Osteoblast (primary cell): ENCODE data around the gene HPD. TPM values are rescaled to one million over a fixed set of nuclear protein-coding genes. Genes with fewer than 3 reads are reported as not detected.
A peak's percentile ranks its signal among the peaks of the same experiment; 100 is the strongest.

Experiments
- DNase-seq: peaks from one replicate; pipeline ENCODE4 v3.0.0; 2011; ENCODE audit warnings: low spot score, mixed read lengths; ENCODE audit not compliant: insufficient read length; ENCODE audit errors: missing footprints
- H2AFZ ChIP-seq: 2 replicates; pipeline ENCODE4 v1.6.0; 2011; ENCODE audit warnings: mild to moderate bottlenecking, low read length
- H3K27ac ChIP-seq: 2 replicates; pipeline ENCODE4 v1.5.1; 2011; ENCODE audit warnings: mild to moderate bottlenecking, low read depth, low read length, moderate library complexity
- H3K27me3 ChIP-seq: 2 replicates; pipeline ENCODE4 v1.6.0; 2012; ENCODE audit warnings: mild to moderate bottlenecking, control low read depth, inconsistent platforms, low read length, moderate library complexity; ENCODE audit not compliant: insufficient read depth
- H3K36me3 ChIP-seq: 2 replicates; pipeline ENCODE4 v1.5.1; 2011; ENCODE audit warnings: mild to moderate bottlenecking, low read length, control low read depth, moderate library complexity; ENCODE audit not compliant: insufficient read depth
- H3K4me1 ChIP-seq: 2 replicates; pipeline ENCODE4 v1.5.1; 2011; ENCODE audit warnings: mild to moderate bottlenecking, low read length, control low read depth, moderate library complexity; ENCODE audit not compliant: insufficient read depth
- H3K4me2 ChIP-seq: 2 replicates; pipeline ENCODE4 v1.6.0; 2011; ENCODE audit warnings: mild to moderate bottlenecking, low read length; ENCODE audit not compliant: insufficient read depth
- H3K4me3 ChIP-seq: fragments of 200-600 bp; sonication (generic); 3 replicates; pipeline ENCODE4 v1.5.1; 2012; ENCODE audit warnings: mild to moderate bottlenecking, low read length, inconsistent platforms; ENCODE audit not compliant: insufficient read depth
- H3K79me2 ChIP-seq: 2 replicates; pipeline ENCODE4 v1.6.0; 2012; ENCODE audit warnings: mild to moderate bottlenecking, low read length, control low read depth, inconsistent platforms; ENCODE audit not compliant: insufficient read depth
- H3K9me3 ChIP-seq: 2 replicates; pipeline ENCODE4 v1.5.1; 2011; ENCODE audit warnings: low read depth, low read length, control low read depth
- H4K20me1 ChIP-seq: 2 replicates; pipeline ENCODE4 v1.6.0; 2012; ENCODE audit warnings: mild to moderate bottlenecking, low read length, control low read depth; ENCODE audit not compliant: insufficient read depth
- CTCF ChIP-seq: IDR thresholded peaks from 2 replicates; pipeline ENCODE4 v1.5.1; 2011; ENCODE audit warnings: mild to moderate bottlenecking, low read depth, low read length, moderate library complexity; ENCODE audit errors: extremely low read depth
- total RNA-seq: library from RNA; depleted of rRNA; stranded (reverse); fragments of >200 nt; gene quantifications from 2 replicates; pipeline ENCODE4 v1.2.3, GENCODE V29; 2012

Gene HPD
- total RNA-seq, 1 donor: under 0.01 TPM

DNA sequence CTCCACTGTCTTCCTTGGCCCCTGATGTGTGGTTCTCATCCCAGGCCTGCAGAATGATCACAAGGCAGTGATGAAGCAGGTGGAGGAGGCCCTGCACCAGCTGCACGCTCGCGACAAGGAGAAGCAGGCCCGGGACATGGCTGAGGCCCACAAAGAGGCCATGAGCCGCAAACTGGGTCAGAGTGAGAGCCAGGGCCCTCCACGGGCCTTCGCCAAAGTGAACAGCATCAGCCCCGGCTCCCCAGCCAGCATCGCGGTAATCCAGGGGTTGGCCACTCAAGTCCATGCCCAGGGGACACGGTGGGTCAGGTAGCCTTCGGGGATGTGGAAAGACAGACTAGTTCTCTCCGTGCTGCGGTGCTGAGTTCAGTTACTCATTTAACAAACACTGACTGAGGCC lies 40.9 kb upstream of the HPD start:
- Histone ChIP-seq H2AFZ (no peak overlapping the region), H3K27me3 (no peaks in the 10 kb centered on the region), H3K27ac (peak overlapping the region; percentile 45), H3K4me1 (no peaks in the 10 kb centered on the region), H3K4me2 (no peak overlapping the region), H3K36me3 (peaks cover 72% of the 10 kb centered on the region), H3K9me3 (no peaks in the 10 kb centered on the region), H3K4me3 (no peak overlapping the region), H4K20me1 (peaks cover 2% of the 10 kb centered on the region), H3K79me2 (peaks cover 41% of the 10 kb centered on the region)
- no peak for TF ChIP-seq CTCF
- DNase-seq: no peak

- TF ChIP-seq CTCF: no peak
- Histone ChIP-seq H3K4me2 (no peak overlapping the region), H3K79me2 (peaks cover 54% of the 10 kb centered on the region), H3K27me3 (no peaks in the 10 kb centered on the region), H3K4me1 (peaks cover 10% of the 10 kb centered on the region), H3K9me3 (no peaks in the 10 kb centered on the region), H3K4me3 (no peak overlapping the region), H2AFZ (no peak overlapping the region), H3K36me3 (peaks cover 63% of the 10 kb centered on the region), H4K20me1 (peaks cover 15% of the 10 kb centered on the region), H3K27ac (no peak overlapping the region)
- no peak for DNase-seq
Observed at GRCh38 chr12:121898287-121898686, 39.6 kb upstream of the HPD start.

DNA sequence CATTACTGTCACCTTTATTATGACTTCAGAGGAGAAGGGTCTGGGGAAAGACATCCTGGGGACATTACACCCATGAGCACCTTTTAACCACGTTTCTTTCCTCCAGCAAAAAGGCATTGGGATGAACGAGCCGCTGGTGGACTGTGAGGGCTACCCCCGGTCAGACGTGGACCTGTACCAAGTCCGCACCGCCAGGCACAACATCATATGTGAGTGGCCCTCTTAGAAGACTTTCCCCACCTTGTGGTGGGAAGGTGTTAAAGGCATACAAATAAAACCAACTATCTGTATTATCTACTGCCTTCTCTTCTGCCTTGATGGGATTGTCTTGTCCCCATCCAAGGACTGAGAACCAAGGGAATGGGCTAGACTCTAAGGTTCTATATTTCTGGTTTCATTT lies 36.0 kb upstream of the HPD start:
- Histone ChIP-seq H3K79me2 (peaks cover 73% of the 10 kb centered on the region), H3K36me3 (peaks cover 39% of the 10 kb centered on the region)
- peak; percentile 76 for DNase-seq

GRCh38 chr12:121893961-121894460 lies 35.4 kb upstream of the HPD start:
- H3K4me3 ChIP-seq: no peak overlapping the region

More for the DNA sequence above, 36.0 kb upstream of the HPD start:
- Histone ChIP-seq H3K27ac (peak overlapping the region; percentile 30), H3K27me3 (no peaks in the 10 kb centered on the region), H3K4me3 (no peak overlapping the region), H4K20me1 (peaks cover 23% of the 10 kb centered on the region), H2AFZ (no peak overlapping the region), H3K9me3 (no peaks in the 10 kb centered on the region), H3K4me1 (peaks cover 24% of the 10 kb centered on the region), H3K4me2 (no peak overlapping the region)
- TF ChIP-seq CTCF: no peak

More at GRCh38 chr12:121893961-121894460, 35.4 kb upstream of the HPD start:
- H4K20me1 ChIP-seq: peaks cover 25% of the 10 kb centered on the region
- H3K79me2 ChIP-seq: peaks cover 79% of the 10 kb centered on the region
- peak overlapping the region; percentile 14 for H3K4me2 ChIP-seq
- no peak overlapping the region for H2AFZ ChIP-seq
- TF ChIP-seq CTCF: no peak
- no peaks in the 10 kb centered on the region for H3K27me3 ChIP-seq
- H3K9me3 ChIP-seq: no peaks in the 10 kb centered on the region
- H3K4me1 ChIP-seq: peaks cover 29% of the 10 kb centered on the region
- peak; percentile 74 for DNase-seq
- H3K27ac ChIP-seq: peak overlapping the region; percentile 30
- H3K36me3 ChIP-seq: peaks cover 34% of the 10 kb centered on the region
